Measurements from ENCODE around the gene RANBP6. TPM values are rescaled to one million over a fixed set of nuclear protein-coding genes. Genes with fewer than 3 reads are reported as not detected.

Gene RANBP6
- total and polyA plus RNA-seq, 2 donors from 2014 or later, result 9.5 to 19.5 TPM

DNA sequence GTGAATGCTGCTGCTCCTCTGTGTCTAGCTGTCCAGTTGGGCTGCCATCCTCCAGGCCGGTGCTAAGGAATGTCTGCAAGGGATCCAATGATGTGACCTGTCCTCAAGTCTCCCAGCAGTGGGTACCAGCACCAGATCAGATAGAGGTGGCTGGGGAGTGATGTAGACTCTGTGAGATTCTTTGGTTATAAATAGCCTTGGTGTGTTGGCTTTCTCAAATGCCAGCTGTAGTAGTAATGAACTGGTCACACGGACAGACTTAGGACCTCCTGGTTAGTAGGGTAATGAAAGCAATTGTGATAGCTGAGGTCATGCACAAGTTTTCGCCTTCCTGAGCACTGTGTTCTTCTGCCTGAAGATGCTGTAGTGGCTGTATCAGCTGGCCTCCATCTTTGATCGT, 29.9 kb upstream of the RANBP6 start:
- H3K9me3 ChIP-seq (ENCODE audit: control insufficient read depth in 2 of 3, insufficient read depth in 1 of 3, low read length in 3 of 3), result no peaks in the 10 kb centered on the region
- H3K4me1 ChIP-seq (ENCODE audit: control insufficient read depth in 2 of 3, insufficient read depth in 2 of 3, low read depth in 1 of 3, low read length in 3 of 3), result no peaks in the 10 kb centered on the region
- FAIRE-seq, result no peak
- TF ChIP-seq, protein P1, sequence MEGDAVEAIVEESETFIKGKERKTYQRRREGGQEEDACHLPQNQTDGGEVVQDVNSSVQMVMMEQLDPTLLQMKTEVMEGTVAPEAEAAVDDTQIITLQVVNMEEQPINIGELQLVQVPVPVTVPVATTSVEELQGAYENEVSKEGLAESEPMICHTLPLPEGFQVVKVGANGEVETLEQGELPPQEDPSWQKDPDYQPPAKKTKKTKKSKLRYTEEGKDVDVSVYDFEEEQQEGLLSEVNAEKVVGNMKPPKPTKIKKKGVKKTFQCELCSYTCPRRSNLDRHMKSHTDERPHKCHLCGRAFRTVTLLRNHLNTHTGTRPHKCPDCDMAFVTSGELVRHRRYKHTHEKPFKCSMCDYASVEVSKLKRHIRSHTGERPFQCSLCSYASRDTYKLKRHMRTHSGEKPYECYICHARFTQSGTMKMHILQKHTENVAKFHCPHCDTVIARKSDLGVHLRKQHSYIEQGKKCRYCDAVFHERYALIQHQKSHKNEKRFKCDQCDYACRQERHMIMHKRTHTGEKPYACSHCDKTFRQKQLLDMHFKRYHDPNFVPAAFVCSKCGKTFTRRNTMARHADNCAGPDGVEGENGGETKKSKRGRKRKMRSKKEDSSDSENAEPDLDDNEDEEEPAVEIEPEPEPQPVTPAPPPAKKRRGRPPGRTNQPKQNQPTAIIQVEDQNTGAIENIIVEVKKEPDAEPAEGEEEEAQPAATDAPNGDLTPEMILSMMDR (IDR thresholded peaks at IDR 0.05; ENCODE audit: borderline replicate concordance, extremely low read depth, insufficient read depth), result no peak
- intact Hi-C loops (cut with DNase I), result no loop called here
- H3K9ac ChIP-seq (ENCODE audit: low read length in 3 of 3), result no peak overlapping the region
- no peak for DNase-seq
- H3K36me3 ChIP-seq (ENCODE audit: control insufficient read depth in 2 of 3, insufficient read depth in 3 of 3, low read length in 3 of 3), result no peaks in the 10 kb centered on the region
- H3K4me3 ChIP-seq (ENCODE audit: low read length in 3 of 3), result no peak overlapping the region
- no peak overlapping the region for H3K27ac ChIP-seq (ENCODE audit: low read depth in 2 of 2, low read length in 2 of 2)
- no peaks in the 10 kb centered on the region for H3K27me3 ChIP-seq (ENCODE audit: control insufficient read depth, insufficient read depth, low read length)

DNA sequence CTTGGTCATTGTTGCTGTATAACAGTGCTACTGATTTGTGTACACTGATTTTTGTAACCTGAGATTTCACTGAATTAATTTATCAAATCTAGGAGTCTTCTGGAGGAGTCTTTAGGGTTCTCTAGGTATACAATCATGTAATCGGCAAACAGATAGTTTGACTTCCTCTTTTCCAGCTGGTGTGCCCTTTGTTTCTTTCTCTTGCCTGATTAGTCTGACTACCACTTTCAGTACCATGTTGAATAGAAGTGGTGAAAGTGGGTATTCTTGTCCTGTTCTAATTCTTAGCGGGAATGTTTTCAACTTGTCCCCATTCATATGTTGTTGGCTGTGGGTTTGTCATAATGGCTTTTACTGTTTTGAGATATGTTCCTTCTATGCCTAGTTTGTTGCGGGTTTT, 24.7 kb upstream of the RANBP6 start:
- no peak overlapping the region for H3K4me3 ChIP-seq (ENCODE audit: low read length in 3 of 3)
- no peak overlapping the region for H3K27ac ChIP-seq (ENCODE audit: low read depth in 2 of 2, low read length in 2 of 2)
- no peak for DNase-seq
- TF ChIP-seq, protein P1 (IDR thresholded peaks at IDR 0.05; ENCODE audit: borderline replicate concordance, extremely low read depth, insufficient read depth), result no peak
- no peaks in the 10 kb centered on the region for H3K9me3 ChIP-seq (ENCODE audit: control insufficient read depth in 2 of 3, insufficient read depth in 1 of 3, low read length in 3 of 3)
- FAIRE-seq, result no peak
- H3K27me3 ChIP-seq (ENCODE audit: control insufficient read depth, insufficient read depth, low read length), result no peaks in the 10 kb centered on the region
- no peaks in the 10 kb centered on the region for H3K36me3 ChIP-seq (ENCODE audit: control insufficient read depth in 2 of 3, insufficient read depth in 3 of 3, low read length in 3 of 3)
- peaks cover 0 to 1% (median 0%) of the 10 kb centered on the region in 3 donors for H3K4me1 ChIP-seq (ENCODE audit: control insufficient read depth in 2 of 3, insufficient read depth in 2 of 3, low read depth in 1 of 3, low read length in 3 of 3)
- intact Hi-C loops (cut with DNase I), result no loop called here
- H3K9ac ChIP-seq (ENCODE audit: low read length in 3 of 3), result no peak overlapping the region

DNA sequence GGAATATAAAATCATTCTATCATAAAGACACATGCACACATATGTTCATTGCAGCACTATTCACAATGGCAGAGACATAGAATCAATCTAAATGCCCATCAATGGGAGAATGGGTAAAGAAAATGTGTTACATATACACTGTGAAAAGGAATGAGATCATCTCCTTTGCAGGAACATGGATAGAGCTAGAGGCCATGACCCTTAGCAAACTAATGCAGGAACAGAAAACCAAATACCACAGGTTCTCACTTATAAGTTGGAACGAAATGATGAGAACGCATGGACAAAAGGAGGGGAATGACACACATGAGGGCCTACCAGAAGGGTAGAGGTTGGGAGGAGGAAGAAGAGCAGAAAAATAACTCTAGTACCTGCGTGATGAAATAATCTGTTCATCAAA, 21.0 kb upstream of the RANBP6 start:
- intact Hi-C loops (cut with DNase I), result no loop called here
- no peak overlapping the region for H3K4me3 ChIP-seq (ENCODE audit: low read length in 3 of 3)
- no peak overlapping the region for H3K9ac ChIP-seq (ENCODE audit: low read length in 3 of 3)
- no peak overlapping the region for H3K27ac ChIP-seq (ENCODE audit: low read depth in 2 of 2, low read length in 2 of 2)
- TF ChIP-seq, protein P1 (IDR thresholded peaks at IDR 0.05; ENCODE audit: borderline replicate concordance, extremely low read depth, insufficient read depth), result no peak
- no peak for DNase-seq
- no peaks in the 10 kb centered on the region for H3K36me3 ChIP-seq (ENCODE audit: control insufficient read depth in 2 of 3, insufficient read depth in 3 of 3, low read length in 3 of 3)
- peaks cover 0 to 3% (median 0%) of the 10 kb centered on the region in 3 donors for H3K4me1 ChIP-seq (ENCODE audit: control insufficient read depth in 2 of 3, insufficient read depth in 2 of 3, low read depth in 1 of 3, low read length in 3 of 3)
- no peaks in the 10 kb centered on the region for H3K27me3 ChIP-seq (ENCODE audit: control insufficient read depth, insufficient read depth, low read length)
- FAIRE-seq, result no peak
- H3K9me3 ChIP-seq (ENCODE audit: control insufficient read depth in 2 of 3, insufficient read depth in 1 of 3, low read length in 3 of 3), result no peaks in the 10 kb centered on the region

DNA sequence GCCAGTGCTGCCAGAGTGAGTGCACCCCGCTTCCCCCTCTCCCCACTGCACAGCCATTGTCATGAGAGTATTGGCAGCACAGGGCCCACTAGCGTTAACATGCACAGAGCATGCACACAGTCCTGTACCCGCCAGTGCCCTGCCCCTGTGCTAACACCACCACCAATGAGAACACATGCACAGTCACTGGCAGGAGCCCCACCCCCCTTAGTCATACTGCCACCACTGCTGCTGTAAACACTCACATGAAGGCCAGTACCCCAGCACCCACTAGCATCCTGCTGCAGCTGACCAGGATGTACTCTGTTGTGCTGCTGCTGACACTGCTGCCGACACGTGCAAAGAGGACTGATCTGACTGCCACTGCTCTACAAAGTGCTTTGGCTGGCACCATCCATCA, 19.5 kb upstream of the RANBP6 start:
- Histone ChIP-seq H3K27ac (ENCODE audit: low read depth in 2 of 2, low read length in 2 of 2) (no peak overlapping the region), H3K36me3 (ENCODE audit: control insufficient read depth in 2 of 3, insufficient read depth in 3 of 3, low read length in 3 of 3) (no peaks in the 10 kb centered on the region), H3K9me3 (ENCODE audit: control insufficient read depth in 2 of 3, insufficient read depth in 1 of 3, low read length in 3 of 3) (no peaks in the 10 kb centered on the region), H3K4me1 (ENCODE audit: control insufficient read depth in 2 of 3, insufficient read depth in 2 of 3, low read depth in 1 of 3, low read length in 3 of 3) (peaks cover 0 to 3% (median 0%) of the 10 kb centered on the region in 3 donors), H3K4me3 (ENCODE audit: low read length in 3 of 3) (no peak overlapping the region), H3K27me3 (ENCODE audit: control insufficient read depth, insufficient read depth, low read length) (no peaks in the 10 kb centered on the region), H3K9ac (ENCODE audit: low read length in 3 of 3) (no peak overlapping the region)
- FAIRE-seq (no peak), DNase-seq (no peak)
- TF ChIP-seq, protein P1 (IDR thresholded peaks at IDR 0.05; ENCODE audit: borderline replicate concordance, extremely low read depth, insufficient read depth), result no peak
- intact Hi-C loops (cut with DNase I), result no loop called here
